ENCODE measurements around the gene FBXW9.
"Not testable (repeated sequence)": the region's sequence is repeated elsewhere in the genome, so short reads cannot be mapped to it uniquely, and the experiment has no call there.

The FBXW9 gene

GRCh38 chr19:12660980-12661379, 35.5 kb downstream of the FBXW9 start:
- DNase-seq (ENCODE audit: insufficient read length, low spot score) (no peak), FAIRE-seq (no peak)

- FAIRE-seq: no peak
- no peak for DNase-seq (ENCODE audit: insufficient read length, low spot score)
Observed at GRCh38 chr19:12657966-12658365, 38.5 kb downstream of the FBXW9 start.

- FAIRE-seq (no peak), DNase-seq (ENCODE audit: insufficient read length, low spot score) (no peak)
Observed at GRCh38 chr19:12656899-12657571, 39.4 kb downstream of the FBXW9 start.

- no peak for DNase-seq (ENCODE audit: insufficient read length, low spot score)
- no peak for FAIRE-seq
Observed at GRCh38 chr19:12655546-12655945, 40.9 kb downstream of the FBXW9 start.

DNA sequence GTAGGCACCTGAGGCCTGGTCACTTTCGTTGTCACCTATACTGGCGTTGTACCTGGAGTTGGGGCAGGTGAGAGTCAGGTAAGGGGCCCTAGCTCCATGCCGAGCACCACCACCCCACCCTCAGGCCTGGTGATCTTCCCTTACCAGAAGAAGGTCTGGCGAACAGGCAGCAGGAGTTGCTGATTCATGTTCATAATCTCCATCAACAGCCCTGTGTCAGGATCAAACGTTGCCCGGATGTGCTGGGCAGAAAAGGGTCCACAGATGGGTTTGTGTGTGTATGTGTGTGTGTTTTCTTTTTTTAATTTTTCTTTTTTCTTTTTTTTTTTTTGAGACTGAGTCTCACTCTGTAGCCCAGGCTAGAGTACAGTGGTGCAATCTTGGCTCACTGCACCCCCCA, 44.2 kb downstream of the FBXW9 start:
- FAIRE-seq (no peak), DNase-seq (ENCODE audit: insufficient read length, low spot score) (no peak)

GRCh38 chr19:12649941-12650340, 46.5 kb downstream of the FBXW9 start:
- FAIRE-seq (no peak), DNase-seq (ENCODE audit: insufficient read length, low spot score) (no peak)

GRCh38 chr19:12648088-12648487, 48.3 kb downstream of the FBXW9 start:
- FAIRE-seq (no peak), DNase-seq (ENCODE audit: insufficient read length, low spot score) (no peak)

DNA sequence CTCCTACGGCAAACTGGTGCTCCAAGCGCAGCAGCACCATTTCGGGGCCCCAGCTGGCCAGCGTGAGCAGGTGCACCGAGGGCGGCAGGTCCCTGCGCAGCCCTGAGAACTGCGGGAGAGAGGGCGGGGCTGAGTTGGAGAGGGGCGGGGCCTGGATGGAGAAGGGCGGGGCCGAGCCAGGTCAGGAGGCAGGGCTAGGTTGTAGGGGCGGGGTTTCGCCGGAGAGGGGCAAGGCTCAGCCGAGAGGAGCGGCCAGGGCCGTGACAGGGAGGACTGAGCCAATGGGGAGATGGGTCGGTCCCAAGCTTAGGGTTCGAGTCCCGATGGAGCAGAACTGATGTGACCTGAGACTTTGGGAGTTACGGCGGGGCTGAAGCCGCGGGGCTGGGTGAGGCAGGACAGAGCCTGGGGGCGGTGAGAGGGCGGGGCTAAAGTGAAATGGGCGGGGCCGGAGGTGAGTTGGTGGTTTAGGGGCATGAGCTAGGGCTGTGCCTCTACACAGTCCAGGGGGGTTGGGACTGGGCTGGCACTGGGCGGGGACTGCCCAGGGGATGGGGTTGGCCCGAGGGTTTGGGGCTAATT, 48.9 kb downstream of the FBXW9 start:
- FAIRE-seq: no peak
- DNase-seq (ENCODE audit: insufficient read length, low spot score): no peak

GRCh38 chr19:12647047-12647446, 49.4 kb downstream of the FBXW9 start:
- FAIRE-seq: no peak
- no peak for DNase-seq (ENCODE audit: insufficient read length, low spot score)

DNA sequence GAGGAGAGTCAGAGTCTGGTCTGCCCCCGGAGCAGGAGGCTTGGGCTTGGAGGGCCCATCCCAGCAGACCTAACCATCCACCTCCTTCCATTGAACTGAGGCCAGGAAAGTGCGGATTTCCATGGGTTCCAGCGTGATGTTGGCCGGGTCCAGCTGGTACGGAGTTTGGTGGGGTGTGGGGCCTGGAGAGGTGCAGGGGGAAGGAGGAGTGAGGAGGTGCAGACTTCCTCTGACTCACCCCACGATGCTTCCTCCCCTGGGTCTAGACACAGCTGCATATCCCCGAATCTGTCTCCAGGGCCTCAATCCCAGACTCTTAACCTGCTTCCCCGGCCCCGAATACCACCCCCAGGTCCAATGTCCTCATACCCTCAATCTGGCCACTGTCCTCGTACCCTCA, 49.9 kb downstream of the FBXW9 start:
- FAIRE-seq (no peak), DNase-seq (ENCODE audit: insufficient read length, low spot score) (no peak)

GRCh38 chr19:12643716-12644115, 52.7 kb downstream of the FBXW9 start:
- DNase-seq (ENCODE audit: insufficient read length, low spot score); FAIRE-seq: not testable (repeated sequence)

- FAIRE-seq: no peak
- no peak for DNase-seq (ENCODE audit: insufficient read length, low spot score)
Observed at GRCh38 chr19:12642506-12642905, 53.9 kb downstream of the FBXW9 start.

DNA sequence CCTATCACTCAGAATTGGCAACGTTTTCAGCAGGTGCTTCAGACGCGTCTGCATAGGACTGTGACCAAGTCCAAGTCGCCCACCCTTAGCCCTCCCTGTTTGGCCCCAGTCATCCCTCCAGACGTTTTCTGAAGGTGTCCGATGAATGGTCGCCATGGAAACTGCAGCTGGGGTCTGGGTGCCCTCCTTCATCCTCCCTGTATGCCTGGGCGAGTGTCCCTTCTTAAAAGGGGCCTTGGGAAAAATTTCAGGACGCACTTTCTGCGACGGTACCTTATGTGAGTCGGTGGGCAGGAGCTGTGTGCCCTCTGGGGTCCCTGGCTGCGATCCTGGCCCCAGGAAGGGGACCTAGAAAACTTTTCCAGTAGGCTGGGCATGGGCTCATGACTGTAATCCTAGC, 55.0 kb downstream of the FBXW9 start:
- FAIRE-seq (no peak), DNase-seq (ENCODE audit: insufficient read length, low spot score) (no peak)

DNA sequence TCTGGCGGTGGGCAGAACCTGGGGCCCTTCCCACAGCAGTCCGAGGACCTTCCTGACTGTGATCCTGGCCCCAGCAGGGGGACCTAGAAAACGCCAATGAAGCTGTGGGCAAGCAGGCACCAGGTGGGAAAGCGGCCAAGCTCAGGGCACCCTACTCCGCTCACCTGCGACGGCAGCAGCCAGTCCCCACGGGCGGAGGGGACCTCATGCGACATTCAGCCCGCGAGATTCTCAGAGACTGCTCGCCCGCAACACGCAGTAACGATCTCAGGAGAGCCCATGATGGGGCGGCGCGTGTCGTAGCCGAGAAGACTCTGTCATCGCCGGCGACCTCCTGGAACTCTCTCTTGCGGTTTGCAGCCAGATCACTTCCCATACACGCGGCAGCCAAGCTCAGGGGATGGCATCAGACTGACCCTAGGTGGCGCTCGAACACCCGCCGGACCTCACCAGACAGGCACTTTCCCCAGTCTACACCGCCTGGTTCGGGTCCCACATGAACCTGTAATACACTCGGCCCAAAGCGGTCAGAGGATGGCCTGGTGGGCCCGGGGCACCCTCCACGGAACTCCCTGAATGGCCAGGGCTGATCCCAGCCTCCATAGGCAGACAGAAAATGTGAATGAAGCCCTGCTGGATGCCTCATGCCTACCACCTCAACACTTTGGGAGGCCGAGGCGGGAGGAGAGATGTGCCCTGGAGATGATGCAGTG, 56.4 kb downstream of the FBXW9 start:
- FAIRE-seq (peak; percentile 69), DNase-seq (ENCODE audit: insufficient read length, low spot score) (peak; percentile 70)

Measured in HTR-8/SVneo (cell line).